ENCODE results near the gene CAPN14. TPM values are rescaled to one million over a fixed set of nuclear protein-coding genes. Genes with fewer than 3 reads are reported as not detected.

Gene CAPN14
- total RNA-seq, 1 experiment from 2014 or later: not detected

DNA sequence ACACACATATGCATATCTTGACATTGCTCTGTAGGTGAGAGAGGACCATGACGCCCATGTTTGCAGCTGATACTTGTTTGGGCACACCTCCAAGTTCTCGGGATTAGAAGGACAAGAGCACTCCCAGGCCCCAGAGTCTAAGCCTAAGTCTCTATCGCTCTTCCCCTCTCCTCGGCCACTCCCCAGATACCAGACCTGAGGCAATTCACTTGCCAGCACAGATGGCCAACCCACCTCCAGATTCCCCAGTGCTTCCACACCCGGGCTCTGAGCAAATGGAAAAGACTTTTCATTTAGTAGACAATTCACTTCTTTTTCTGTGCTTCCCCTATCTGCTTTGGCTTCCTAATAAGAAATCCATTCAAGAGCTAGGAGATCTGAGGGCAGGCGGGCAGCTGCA, 49.5 kb upstream of the CAPN14 start:
- no peaks in the 10 kb centered on the region for H3K27me3 ChIP-seq (ENCODE audit: insufficient read depth, low read length)
- BruUV-seq (replicated peaks): no TSS peak
- TF ChIP-seq RAD21 (IDR thresholded peaks at IDR 0.05; ENCODE audit: low read depth) (no peak), POLR2AphosphoS5 (IDR thresholded peaks at IDR 0.05; ENCODE audit: low read depth, low read length) (no peak), YY1 (IDR thresholded peaks at IDR 0.05; ENCODE audit: extremely low read depth, insufficient replicate concordance, low read depth, low read length) (no peak), EZH2phosphoT487 (IDR thresholded peaks at IDR 0.05; ENCODE audit: borderline replicate concordance) (no peak), SIN3A (IDR thresholded peaks at IDR 0.05; ENCODE audit: low read depth) (no peak), ZNF274 (IDR thresholded peaks at IDR 0.05; ENCODE audit: low read depth, low read length) (no peak), JUND (IDR thresholded peaks at IDR 0.05) (no peak), FOSL1 (IDR thresholded peaks at IDR 0.05; ENCODE audit: low read depth) (no peak), SP1 (IDR thresholded peaks at IDR 0.05; ENCODE audit: low read depth) (no peak), POLR2A (IDR thresholded peaks at IDR 0.05; ENCODE audit: borderline replicate concordance, extremely low read depth, insufficient read depth, insufficient read length) (no peak), ELF1 (IDR thresholded peaks at IDR 0.05; ENCODE audit: borderline replicate concordance, low read depth) (no peak), ZFX (IDR thresholded peaks at IDR 0.05) (no peak)
- TF ChIP-seq, protein P1, sequence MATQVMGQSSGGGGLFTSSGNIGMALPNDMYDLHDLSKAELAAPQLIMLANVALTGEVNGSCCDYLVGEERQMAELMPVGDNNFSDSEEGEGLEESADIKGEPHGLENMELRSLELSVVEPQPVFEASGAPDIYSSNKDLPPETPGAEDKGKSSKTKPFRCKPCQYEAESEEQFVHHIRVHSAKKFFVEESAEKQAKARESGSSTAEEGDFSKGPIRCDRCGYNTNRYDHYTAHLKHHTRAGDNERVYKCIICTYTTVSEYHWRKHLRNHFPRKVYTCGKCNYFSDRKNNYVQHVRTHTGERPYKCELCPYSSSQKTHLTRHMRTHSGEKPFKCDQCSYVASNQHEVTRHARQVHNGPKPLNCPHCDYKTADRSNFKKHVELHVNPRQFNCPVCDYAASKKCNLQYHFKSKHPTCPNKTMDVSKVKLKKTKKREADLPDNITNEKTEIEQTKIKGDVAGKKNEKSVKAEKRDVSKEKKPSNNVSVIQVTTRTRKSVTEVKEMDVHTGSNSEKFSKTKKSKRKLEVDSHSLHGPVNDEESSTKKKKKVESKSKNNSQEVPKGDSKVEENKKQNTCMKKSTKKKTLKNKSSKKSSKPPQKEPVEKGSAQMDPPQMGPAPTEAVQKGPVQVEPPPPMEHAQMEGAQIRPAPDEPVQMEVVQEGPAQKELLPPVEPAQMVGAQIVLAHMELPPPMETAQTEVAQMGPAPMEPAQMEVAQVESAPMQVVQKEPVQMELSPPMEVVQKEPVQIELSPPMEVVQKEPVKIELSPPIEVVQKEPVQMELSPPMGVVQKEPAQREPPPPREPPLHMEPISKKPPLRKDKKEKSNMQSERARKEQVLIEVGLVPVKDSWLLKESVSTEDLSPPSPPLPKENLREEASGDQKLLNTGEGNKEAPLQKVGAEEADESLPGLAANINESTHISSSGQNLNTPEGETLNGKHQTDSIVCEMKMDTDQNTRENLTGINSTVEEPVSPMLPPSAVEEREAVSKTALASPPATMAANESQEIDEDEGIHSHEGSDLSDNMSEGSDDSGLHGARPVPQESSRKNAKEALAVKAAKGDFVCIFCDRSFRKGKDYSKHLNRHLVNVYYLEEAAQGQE (IDR thresholded peaks at IDR 0.05; ENCODE audit: low read depth): no peak
- TF ChIP-seq, protein P2, sequence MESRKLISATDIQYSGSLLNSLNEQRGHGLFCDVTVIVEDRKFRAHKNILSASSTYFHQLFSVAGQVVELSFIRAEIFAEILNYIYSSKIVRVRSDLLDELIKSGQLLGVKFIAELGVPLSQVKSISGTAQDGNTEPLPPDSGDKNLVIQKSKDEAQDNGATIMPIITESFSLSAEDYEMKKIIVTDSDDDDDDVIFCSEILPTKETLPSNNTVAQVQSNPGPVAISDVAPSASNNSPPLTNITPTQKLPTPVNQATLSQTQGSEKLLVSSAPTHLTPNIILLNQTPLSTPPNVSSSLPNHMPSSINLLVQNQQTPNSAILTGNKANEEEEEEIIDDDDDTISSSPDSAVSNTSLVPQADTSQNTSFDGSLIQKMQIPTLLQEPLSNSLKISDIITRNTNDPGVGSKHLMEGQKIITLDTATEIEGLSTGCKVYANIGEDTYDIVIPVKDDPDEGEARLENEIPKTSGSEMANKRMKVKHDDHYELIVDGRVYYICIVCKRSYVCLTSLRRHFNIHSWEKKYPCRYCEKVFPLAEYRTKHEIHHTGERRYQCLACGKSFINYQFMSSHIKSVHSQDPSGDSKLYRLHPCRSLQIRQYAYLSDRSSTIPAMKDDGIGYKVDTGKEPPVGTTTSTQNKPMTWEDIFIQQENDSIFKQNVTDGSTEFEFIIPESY (IDR thresholded peaks at IDR 0.05; ENCODE audit: extremely low read depth, insufficient replicate concordance, low read length): no peak
- no peak overlapping the region for H3K4me3 ChIP-seq (replicated peaks in 1 of 2; ENCODE audit: low read depth in 1 of 2, low read length in 2 of 2)
- H3K9me2 ChIP-seq (ENCODE audit: insufficient read depth): no peaks in the 10 kb centered on the region
- POLR2A ChIA-PET: no interaction called here
- H4K20me1 ChIP-seq (ENCODE audit: insufficient read depth): no peaks in the 10 kb centered on the region
- no peaks in the 10 kb centered on the region for H3K9me3 ChIP-seq (ENCODE audit: control insufficient read depth in 1 of 2, insufficient read depth in 1 of 2, low read depth in 1 of 2, low read length in 2 of 2)
- no peaks in the 10 kb centered on the region for H3K79me2 ChIP-seq (ENCODE audit: insufficient read depth, low read length)
- no peak overlapping the region for H3K4me2 ChIP-seq (ENCODE audit: low read length)
- H3K4me1 ChIP-seq (ENCODE audit: control insufficient read depth in 1 of 2, insufficient read depth in 2 of 2, low read length in 2 of 2): no peaks in the 10 kb centered on the region
- no peak overlapping the region for H3K9ac ChIP-seq (ENCODE audit: low read length)
- H2AFZ ChIP-seq (ENCODE audit: low read depth, low read length, poor library complexity, severe bottlenecking): no peak overlapping the region
- H3K27ac ChIP-seq (ENCODE audit: low read depth, low read length): no peak overlapping the region
- ATAC-seq (no peak), DNase-seq (ENCODE audit: low read depth, low spot score) (no peak)
- RAD21 ChIA-PET (ENCODE audit: low non-redundant PET in 1 of 2, low total read pairs in 2 of 2, uncharacterized antibody in 2 of 2, unreplicated experiment in 2 of 2): no interaction called here
- H3K36me3 ChIP-seq (ENCODE audit: control insufficient read depth in 1 of 2, insufficient read depth in 2 of 2, low read length in 2 of 2): no peaks in the 10 kb centered on the region
- intact Hi-C loops (cut with micrococcal nuclease): no loop called here
- CTCF ChIA-PET: no interaction called here
